ENCODE measurements around the gene GIT1.

The GIT1 gene

GRCh38 chr17:29572691-29573557 lies 16.5 kb downstream of the GIT1 start:
- Histone ChIP-seq H3K27ac (replicated peaks) (no peak overlapping the region), H3K4me3 (replicated peaks; ENCODE audit: insufficient read depth, low read length) (no peak overlapping the region), H3K27me3 (ENCODE audit: insufficient read depth, poor library complexity, severe bottlenecking) (no peaks in the 10 kb centered on the region)
- DNase-seq (ENCODE audit: low read depth in 1 of 2, low spot score in 1 of 2): peak in 1 of 2 experiments; percentile 33
- no peak for TF ChIP-seq SPI1 (IDR thresholded peaks at IDR 0.05; ENCODE audit: borderline replicate concordance, low read depth)
- peak; percentile 16 for TF ChIP-seq CTCF (IDR thresholded peaks at IDR 0.05; ENCODE audit: insufficient read depth, low read length)

DNA sequence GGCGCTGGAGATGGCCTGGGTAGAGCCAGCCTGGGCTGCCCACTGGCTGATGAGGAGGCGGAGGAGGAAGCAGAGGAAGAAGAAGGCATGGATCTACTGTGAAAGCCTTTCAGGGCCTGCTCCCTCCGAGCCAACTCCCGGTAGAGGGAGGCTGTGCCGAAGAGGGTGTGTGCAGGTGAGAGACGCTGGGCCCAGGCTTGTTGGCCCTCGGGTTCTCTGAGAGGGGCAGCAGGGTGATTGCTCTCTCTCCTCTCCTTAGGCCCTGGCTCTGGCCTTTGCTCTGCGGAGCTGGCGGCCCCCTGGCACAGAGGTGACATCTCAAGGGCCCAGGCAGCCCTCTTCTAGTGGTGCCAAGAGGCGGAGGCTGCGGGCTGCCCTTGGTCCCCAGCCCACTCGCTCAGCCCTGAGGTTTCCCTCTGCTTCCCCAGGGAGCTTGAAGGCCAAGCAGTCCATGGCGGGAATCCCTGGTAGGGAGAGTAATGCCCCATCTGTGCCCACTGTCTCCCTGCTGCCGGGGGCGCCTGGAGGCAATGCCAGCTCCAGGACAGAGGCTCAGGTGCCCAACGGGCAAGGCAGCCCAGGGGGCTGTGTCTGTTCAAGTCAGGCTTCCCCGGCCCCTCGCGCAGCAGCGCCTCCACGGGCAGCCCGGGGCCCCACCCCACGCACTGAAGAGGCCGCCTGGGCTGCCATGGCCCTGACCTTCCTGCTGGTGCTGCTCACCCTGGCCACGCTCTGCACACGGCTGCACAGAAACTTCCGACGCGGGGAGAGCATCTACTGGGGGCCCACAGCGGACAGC lies 17.4 kb downstream of the GIT1 start:
- Histone ChIP-seq H3K4me3 (replicated peaks; ENCODE audit: insufficient read depth, low read length) (no peak overlapping the region), H3K27ac (replicated peaks) (no peak overlapping the region), H3K27me3 (ENCODE audit: insufficient read depth, poor library complexity, severe bottlenecking) (no peaks in the 10 kb centered on the region)
- no peak for DNase-seq (ENCODE audit: low read depth in 1 of 2, low spot score in 1 of 2)
- TF ChIP-seq SPI1 (IDR thresholded peaks at IDR 0.05; ENCODE audit: borderline replicate concordance, low read depth): no peak
- no peak for TF ChIP-seq GABPA (IDR thresholded peaks at IDR 0.05; ENCODE audit: low read depth)
- no peak for TF ChIP-seq POLR2AphosphoS5 (IDR thresholded peaks at IDR 0.05; ENCODE audit: low read depth)
- no peak for TF ChIP-seq CTCF (IDR thresholded peaks at IDR 0.05; ENCODE audit: insufficient read depth, low read length)
- TF ChIP-seq REST (IDR thresholded peaks at IDR 0.05; ENCODE audit: insufficient replicate concordance, low read depth): no peak

GRCh38 chr17:29571486-29571882 lies 18.0 kb downstream of the GIT1 start:
- DNase-seq (ENCODE audit: low read depth in 1 of 2, low spot score in 1 of 2): no peak
- TF ChIP-seq REST (IDR thresholded peaks at IDR 0.05; ENCODE audit: insufficient replicate concordance, low read depth): no peak
- no peaks in the 10 kb centered on the region for H3K27me3 ChIP-seq (ENCODE audit: insufficient read depth, poor library complexity, severe bottlenecking)
- H3K27ac ChIP-seq (replicated peaks): no peak overlapping the region
- H3K4me3 ChIP-seq (replicated peaks; ENCODE audit: insufficient read depth, low read length): no peak overlapping the region

DNA sequence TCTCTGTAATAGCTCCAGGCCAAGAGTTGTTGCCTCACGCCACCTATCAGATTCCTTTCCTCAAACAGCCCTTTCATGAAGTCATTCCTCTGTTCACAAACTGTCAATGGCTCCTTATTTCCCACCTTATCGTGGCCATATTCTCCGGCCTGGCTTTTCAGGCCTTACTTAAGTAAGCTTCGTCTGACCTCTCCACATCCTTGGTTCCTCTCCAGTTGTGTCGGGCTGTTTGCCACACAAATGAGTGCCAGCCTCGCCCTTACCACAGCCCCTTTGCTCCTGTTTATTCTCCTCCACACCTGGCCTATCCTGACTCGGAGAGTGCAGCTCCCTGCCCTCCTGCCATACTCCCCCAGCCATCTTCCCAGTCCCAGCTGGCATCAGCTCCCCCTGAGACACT lies 18.9 kb downstream of the GIT1 start:
- TF ChIP-seq POLR2AphosphoS5 (IDR thresholded peaks at IDR 0.05; ENCODE audit: low read depth) (no peak), GABPA (IDR thresholded peaks at IDR 0.05; ENCODE audit: low read depth) (no peak), REST (IDR thresholded peaks at IDR 0.05; ENCODE audit: insufficient replicate concordance, low read depth) (no peak), CTCF (IDR thresholded peaks at IDR 0.05; ENCODE audit: insufficient read depth, low read length) (no peak), SPI1 (IDR thresholded peaks at IDR 0.05; ENCODE audit: borderline replicate concordance, low read depth) (no peak)
- Histone ChIP-seq H3K27me3 (ENCODE audit: insufficient read depth, poor library complexity, severe bottlenecking) (no peaks in the 10 kb centered on the region), H3K27ac (replicated peaks) (no peak overlapping the region), H3K4me3 (replicated peaks; ENCODE audit: insufficient read depth, low read length) (no peak overlapping the region)
- no peak for DNase-seq (ENCODE audit: low read depth in 1 of 2, low spot score in 1 of 2)
